Kidney (tissue), 14 donors: Measurements from ENCODE around the gene ATP5PB. TPM values are rescaled to one million over a fixed set of nuclear protein-coding genes. Genes with fewer than 3 reads are reported as not detected.

Source experiments
- DNase-seq, 5 donors: peaks; one replicate each; pipeline ENCODE4 v3.0.0-alpha.2; 2013 to 2020
- FAIRE-seq: peaks from 2 replicates; lab custom pipeline; 2012; peaks lifted over from hg19 to GRCh38; lab: Jason Lieb, UNC
- H3K27ac ChIP-seq, 2 donors: one replicate each; pipeline ENCODE4 v1.7.0; 2013; ENCODE audit warnings: low read depth in 2 of 2, low read length in 2 of 2, inconsistent platforms in 1 of 2
- H3K27me3 ChIP-seq: one replicate; pipeline ENCODE4 v1.7.1; 2013; ENCODE audit warnings: low read length, inconsistent platforms; ENCODE audit not compliant: control insufficient read depth, insufficient read depth
- H3K36me3 ChIP-seq, 3 donors: one replicate each; pipeline versions ENCODE4 v1.7.0 to v1.7.1; 2013; ENCODE audit warnings: low read length in 3 of 3, control low read depth in 1 of 3, inconsistent platforms in 1 of 3; ENCODE audit not compliant: insufficient read depth in 3 of 3, control insufficient read depth in 2 of 3
- H3K4me1 ChIP-seq, 3 donors: one replicate each; pipeline versions ENCODE4 v1.7.0 to v1.7.1; 2013; ENCODE audit warnings: low read length in 3 of 3, inconsistent platforms in 1 of 3, low read depth in 1 of 3; ENCODE audit not compliant: control insufficient read depth in 2 of 3, insufficient read depth in 2 of 3
- H3K4me3 ChIP-seq, 3 donors: one replicate each; pipeline versions ENCODE4 v1.7.0 to v1.8.1; 2013; ENCODE audit warnings: low read length in 3 of 3, control low read depth in 1 of 3, inconsistent platforms in 1 of 3
- H3K9ac ChIP-seq, 3 donors: one replicate each; pipeline versions ENCODE4 v1.7.0 to v1.7.1; 2013; ENCODE audit warnings: low read length in 3 of 3, control low read depth in 1 of 3, inconsistent platforms in 1 of 3
- H3K9me3 ChIP-seq, 3 donors: one replicate each; pipeline versions ENCODE4 v1.7.0 to v1.7.1; 2013; ENCODE audit warnings: low read length in 3 of 3, control low read depth in 1 of 3, inconsistent platforms in 1 of 3; ENCODE audit not compliant: control insufficient read depth in 2 of 3, insufficient read depth in 1 of 3
- intact Hi-C: fragments of 100-400 bp; cut with DNase I; formaldehyde crosslinking; loops from one replicate; pipeline ENCODE4 v1.11.1; 2022
- polyA plus RNA-seq: library from polyadenylated mRNA; stranded (reverse); fragments of 350-450 nt; fragmentation: Illumina TruSeq; extraction: RNeasy Lipid Tissue Mini Kit (QIAGEN cat#74804); gene quantifications from one replicate; pipeline ENCODE4 v1.2.3, GENCODE V29; 2014; ENCODE audit warnings: low read depth, low replicate concordance; ENCODE audit not compliant: insufficient read depth
- total RNA-seq: library from RNA; stranded (reverse); fragmentation: NEBNext Ultra II Directional; extraction: Animal tissue kit (Norgen Biotek cat#: 25700); gene quantifications from one replicate; pipeline ENCODE4 v1.2.1, GENCODE V29; 2021
- TF ChIP-seq, protein P1 (sequence below): IDR thresholded peaks from 3 replicates; pipeline ENCODE4 v1.5.1; 2012; ENCODE audit warnings: mild to moderate bottlenecking, moderate library complexity, borderline replicate concordance; ENCODE audit not compliant: insufficient read depth; ENCODE audit errors: extremely low read depth
- donor health status: control.
- donor health status: control.
- donor health status: control.
- donor health status: control.
- donor health status: control.
- donor health status: DM: yes; HTN: yes; CAD: no.
- donor health status: Normal renal cell carcinoma (clear cell type).

The ATP5PB gene
- total and polyA plus RNA-seq, 2 donors from 2014 or later: 207 to 791 TPM

GRCh38 chr1:111412839-111413238, 36.4 kb upstream of the ATP5PB start:
- Histone ChIP-seq H3K27me3 (no peaks in the 10 kb centered on the region), H3K9ac (no peak overlapping the region), H3K4me3 (no peak overlapping the region), H3K36me3 (no peaks in the 10 kb centered on the region), H3K9me3 (no peaks in the 10 kb centered on the region), H3K4me1 (no peaks in the 10 kb centered on the region), H3K27ac (no peak overlapping the region)
- TF ChIP-seq, protein P1, sequence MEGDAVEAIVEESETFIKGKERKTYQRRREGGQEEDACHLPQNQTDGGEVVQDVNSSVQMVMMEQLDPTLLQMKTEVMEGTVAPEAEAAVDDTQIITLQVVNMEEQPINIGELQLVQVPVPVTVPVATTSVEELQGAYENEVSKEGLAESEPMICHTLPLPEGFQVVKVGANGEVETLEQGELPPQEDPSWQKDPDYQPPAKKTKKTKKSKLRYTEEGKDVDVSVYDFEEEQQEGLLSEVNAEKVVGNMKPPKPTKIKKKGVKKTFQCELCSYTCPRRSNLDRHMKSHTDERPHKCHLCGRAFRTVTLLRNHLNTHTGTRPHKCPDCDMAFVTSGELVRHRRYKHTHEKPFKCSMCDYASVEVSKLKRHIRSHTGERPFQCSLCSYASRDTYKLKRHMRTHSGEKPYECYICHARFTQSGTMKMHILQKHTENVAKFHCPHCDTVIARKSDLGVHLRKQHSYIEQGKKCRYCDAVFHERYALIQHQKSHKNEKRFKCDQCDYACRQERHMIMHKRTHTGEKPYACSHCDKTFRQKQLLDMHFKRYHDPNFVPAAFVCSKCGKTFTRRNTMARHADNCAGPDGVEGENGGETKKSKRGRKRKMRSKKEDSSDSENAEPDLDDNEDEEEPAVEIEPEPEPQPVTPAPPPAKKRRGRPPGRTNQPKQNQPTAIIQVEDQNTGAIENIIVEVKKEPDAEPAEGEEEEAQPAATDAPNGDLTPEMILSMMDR: no peak
- no peak for DNase-seq
- intact Hi-C loops: no loop called here
- no peak for FAIRE-seq

GRCh38 chr1:111414756-111415155, 34.5 kb upstream of the ATP5PB start:
- Histone ChIP-seq H3K4me3 (no peak overlapping the region), H3K4me1 (no peaks in the 10 kb centered on the region), H3K36me3 (no peaks in the 10 kb centered on the region), H3K9me3 (no peaks in the 10 kb centered on the region), H3K9ac (no peak overlapping the region), H3K27me3 (no peaks in the 10 kb centered on the region), H3K27ac (no peak overlapping the region)
- DNase-seq: no peak
- TF ChIP-seq, protein P1: no peak
- intact Hi-C loops: no loop called here
- no peak for FAIRE-seq

DNA sequence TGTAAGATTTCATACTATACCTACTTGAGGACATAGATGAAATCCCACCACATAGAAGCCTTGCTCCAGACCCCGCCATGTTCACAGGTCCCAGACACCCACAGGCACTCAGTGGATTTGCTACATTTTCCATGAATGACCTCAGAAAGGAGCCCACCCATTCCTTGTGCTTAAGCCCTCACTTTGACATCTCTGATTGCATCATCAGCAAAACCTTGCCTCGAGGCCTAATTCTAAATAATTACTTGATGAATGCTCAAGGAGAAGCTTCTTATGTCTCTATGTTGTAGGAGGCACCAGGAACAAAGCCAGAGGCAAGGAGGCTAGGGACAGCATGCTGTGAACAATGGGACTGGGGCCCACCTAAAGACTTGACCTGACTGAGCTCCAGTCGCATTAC, 33.8 kb upstream of the ATP5PB start:
- H3K9me3 ChIP-seq: no peaks in the 10 kb centered on the region
- TF ChIP-seq, protein P1: no peak
- no peaks in the 10 kb centered on the region for H3K36me3 ChIP-seq
- no peak overlapping the region for H3K4me3 ChIP-seq
- intact Hi-C loops: no loop called here
- FAIRE-seq (no peak), DNase-seq (no peak)
- no peaks in the 10 kb centered on the region for H3K4me1 ChIP-seq
- H3K27me3 ChIP-seq: no peaks in the 10 kb centered on the region
- H3K9ac ChIP-seq: no peak overlapping the region
- no peak overlapping the region for H3K27ac ChIP-seq

DNA sequence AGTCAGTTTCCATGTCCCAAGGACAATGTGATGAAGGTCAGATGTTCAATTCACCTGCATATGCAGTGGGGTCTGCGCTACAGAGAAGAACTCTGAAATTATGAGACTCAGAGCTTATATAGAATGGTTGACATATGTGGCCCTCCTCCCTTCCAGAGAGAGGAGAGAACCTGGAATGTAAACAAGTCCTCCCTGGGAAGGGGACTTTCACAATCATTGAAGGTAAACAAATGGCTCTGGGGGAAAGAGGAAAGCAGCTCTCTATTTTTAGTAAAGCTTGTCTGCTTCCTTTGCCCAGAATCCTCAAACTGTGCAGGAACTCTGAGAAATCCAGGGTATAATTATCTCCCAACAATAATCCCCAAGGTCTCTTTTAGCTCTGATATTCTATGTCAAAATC, 31.5 kb upstream of the ATP5PB start:
- peaks cover 0 to 2% (median 0%) of the 10 kb centered on the region in 3 donors for H3K4me1 ChIP-seq

More for the DNA sequence above, 31.5 kb upstream of the ATP5PB start:
- H3K4me3 ChIP-seq: no peak overlapping the region
- FAIRE-seq: no peak
- H3K27me3 ChIP-seq: no peaks in the 10 kb centered on the region
- no peaks in the 10 kb centered on the region for H3K36me3 ChIP-seq
- H3K9ac ChIP-seq: no peak overlapping the region
- no peak for DNase-seq
- no peak overlapping the region for H3K27ac ChIP-seq
- H3K9me3 ChIP-seq: no peaks in the 10 kb centered on the region
- intact Hi-C loops: no loop called here
- TF ChIP-seq, protein P1: no peak
